ENCODE results near the gene GRPEL2.

Gene GRPEL2

GRCh38 chr5:149375434-149375833 is 30.1 kb downstream of the GRPEL2 start:
- Mint-ChIP-seq H3K9me3 (no peaks in the 10 kb centered on the region), H3K27me3 (ENCODE audit: low read depth) (peaks cover 12% of the 10 kb centered on the region), H3K27ac (peak overlapping the region in 2 of 3 experiments; percentile 46 to 96), H3K36me3 (ENCODE audit: low read depth) (no peaks in the 10 kb centered on the region), H3K4me1 (peaks cover 59% of the 10 kb centered on the region), H3K4me3 (peak overlapping the region in 1 of 3 experiments; percentile 88)
- no peak for TF ChIP-seq CTCF (IDR thresholded peaks at IDR 0.05; ENCODE audit: unreplicated experiment in 3 of 3)

DNA sequence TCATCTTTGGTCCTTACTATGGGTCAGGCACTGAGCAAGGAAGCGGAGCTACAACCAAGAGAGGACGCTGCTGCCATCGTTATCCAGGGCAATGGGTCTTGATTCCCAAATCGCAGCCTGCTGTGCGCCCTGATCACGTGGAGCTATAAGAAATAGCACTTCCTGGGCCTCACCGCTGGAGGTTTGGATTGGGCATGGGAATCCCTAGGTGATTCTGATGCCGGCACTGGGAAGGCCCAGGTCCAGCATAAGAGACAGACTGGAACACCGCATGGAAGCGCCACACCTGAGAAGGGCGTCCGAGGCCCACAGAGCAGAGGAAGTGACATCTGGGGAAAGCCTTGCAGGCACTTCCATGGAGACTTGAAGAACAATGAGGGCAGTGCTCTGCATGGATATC is 30.8 kb downstream of the GRPEL2 start:
- Mint-ChIP-seq H3K27ac (peak overlapping the region in 2 of 3 experiments; percentile 60 to 96), H3K4me1 (peaks cover 59% of the 10 kb centered on the region), H3K36me3 (ENCODE audit: low read depth) (no peaks in the 10 kb centered on the region), H3K9me3 (no peaks in the 10 kb centered on the region), H3K4me3 (peak overlapping the region; percentile 19 to 88 (median 60)), H3K27me3 (ENCODE audit: low read depth) (peaks cover 10% of the 10 kb centered on the region)
- TF ChIP-seq CTCF (IDR thresholded peaks at IDR 0.05; ENCODE audit: unreplicated experiment in 3 of 3), result no peak

GRCh38 chr5:149376711-149377447 is 31.6 kb downstream of the GRPEL2 start:
- Mint-ChIP-seq H3K4me1 (peaks cover 62% of the 10 kb centered on the region), H3K9me3 (no peaks in the 10 kb centered on the region), H3K27ac (peak overlapping the region in 1 of 3 experiments; percentile 96), H3K36me3 (ENCODE audit: low read depth) (no peaks in the 10 kb centered on the region), H3K27me3 (ENCODE audit: low read depth) (peaks cover 5% of the 10 kb centered on the region), H3K4me3 (peak overlapping the region in 2 of 3 experiments; percentile 83 to 88)
- no peak for TF ChIP-seq CTCF (IDR thresholded peaks at IDR 0.05; ENCODE audit: unreplicated experiment in 3 of 3)

- peaks cover 5% of the 10 kb centered on the region for H3K27me3 Mint-ChIP-seq (ENCODE audit: low read depth)
- H3K36me3 Mint-ChIP-seq (ENCODE audit: low read depth), result no peaks in the 10 kb centered on the region
- peaks cover 69% of the 10 kb centered on the region for H3K4me1 Mint-ChIP-seq
- no peaks in the 10 kb centered on the region for H3K9me3 Mint-ChIP-seq
- TF ChIP-seq CTCF (IDR thresholded peaks at IDR 0.05; ENCODE audit: unreplicated experiment in 3 of 3), result no peak
- peak overlapping the region; percentile 80 to 98 (median 96) for H3K27ac Mint-ChIP-seq
- peak overlapping the region; percentile 31 to 88 (median 83) for H3K4me3 Mint-ChIP-seq
Measured at GRCh38 chr5:149378241-149378820, 33.0 kb downstream of the GRPEL2 start.

- Mint-ChIP-seq H3K9me3 (no peaks in the 10 kb centered on the region), H3K4me1 (peaks cover 77% of the 10 kb centered on the region), H3K27me3 (ENCODE audit: low read depth) (peaks cover 5% of the 10 kb centered on the region), H3K36me3 (ENCODE audit: low read depth) (no peaks in the 10 kb centered on the region), H3K27ac (peak within 1 kb of the TSS; percentile 84 to 98 (median 96)), H3K4me3 (peak within 1 kb of the TSS; percentile 40 to 88 (median 83))
- no peak for TF ChIP-seq CTCF (IDR thresholded peaks at IDR 0.05; ENCODE audit: unreplicated experiment in 3 of 3)
Measured at GRCh38 chr5:149379177-149379761, 34.0 kb downstream of the GRPEL2 start, which contains the start of gene IL17B. Gene IL17B, minus strand, starts transcription at chr5:149379292. Its CDS starts 67 bp downstream, at chr5:149379225.

All from nephron (organoid).